SK-N-MC (cell line): ENCODE data around the gene SYNE1.

ENCODE experiments used
- DNase-seq: peaks from one replicate; pipeline ENCODE4 v3.0.0-alpha.2; 2011; ENCODE audit warnings: low read depth, low spot score
- H3K27ac ChIP-seq: fragments of 200-600 bp; sonication (generic); 2 replicates; pipeline ENCODE4 v1.5.1; 2016; ENCODE audit warnings: mixed run types
- H3K36me3 ChIP-seq: fragments of 200-600 bp; sonication (generic); 2 replicates; pipeline ENCODE4 v1.6.1; 2017; ENCODE audit warnings: antibody characterized with exemption, low read length, mixed read lengths; ENCODE audit not compliant: insufficient read depth
- H3K4me3 ChIP-seq: fragments of 200-600 bp; sonication (generic); 2 replicates; pipeline ENCODE4 v1.5.1; 2016
- H3K9ac ChIP-seq: fragments of 200-600 bp; sonication (generic); 2 replicates; pipeline ENCODE4 v1.8.0; 2017; ENCODE audit warnings: mixed run types, mixed read lengths; ENCODE audit not compliant: insufficient read length
- H3K9me3 ChIP-seq: fragments of 200-600 bp; sonication (generic); 2 replicates; pipeline ENCODE4 v1.6.1; 2017; ENCODE audit warnings: low read depth, mild to moderate bottlenecking, antibody characterized with exemption, low read length, moderate library complexity, mixed read lengths
- EZH2 ChIP-seq: fragments of 200-600 bp; sonication (generic); IDR thresholded peaks from one replicate; pipeline ENCODE4 v1.6.1; 2017; ENCODE audit warnings: antibody characterized with exemption
- FOXP2 ChIP-seq: optimal IDR thresholded peaks from 2 replicates; pipeline ENCODE3; 2011; ENCODE audit warnings: mild to moderate bottlenecking, moderate library complexity; ENCODE audit not compliant: insufficient read depth; ENCODE audit errors: extremely low read length, control extremely low read depth
- POLR2AphosphoS5 ChIP-seq: IDR thresholded peaks from 2 replicates; pipeline ENCODE4 v1.6.1; 2012; ENCODE audit warnings: mild to moderate bottlenecking, low read depth, low read length, borderline replicate concordance

Gene SYNE1

GRCh38 chr6:152107973-152108372 is 529.2 kb downstream of the SYNE1 start:
- Histone ChIP-seq H3K36me3 (no peaks in the 10 kb centered on the region), H3K4me3 (no peak overlapping the region), H3K9ac (no peak overlapping the region), H3K9me3 (no peaks in the 10 kb centered on the region), H3K27ac (no peak overlapping the region)
- TF ChIP-seq FOXP2 (no peak), POLR2AphosphoS5 (no peak), EZH2 (no peak)
- DNase-seq: no peak

- Histone ChIP-seq H3K27ac (no peak overlapping the region), H3K36me3 (no peaks in the 10 kb centered on the region), H3K9ac (no peak overlapping the region), H3K4me3 (no peak overlapping the region), H3K9me3 (no peaks in the 10 kb centered on the region)
- no peak for TF ChIP-seq EZH2
- no peak for TF ChIP-seq POLR2AphosphoS5
- no peak for TF ChIP-seq FOXP2
- no peak for DNase-seq
Measured at GRCh38 chr6:152100183-152100618, 537.0 kb downstream of the SYNE1 start.

- Histone ChIP-seq H3K9ac (no peak overlapping the region), H3K27ac (no peak overlapping the region), H3K9me3 (no peaks in the 10 kb centered on the region), H3K36me3 (no peaks in the 10 kb centered on the region), H3K4me3 (no peak overlapping the region)
- no peak for TF ChIP-seq POLR2AphosphoS5
- TF ChIP-seq EZH2: no peak
- no peak for TF ChIP-seq FOXP2
- no peak for DNase-seq
Measured at GRCh38 chr6:152099446-152100182, 537.5 kb downstream of the SYNE1 start.

GRCh38 chr6:152098683-152099082 is 538.5 kb downstream of the SYNE1 start:
- no peak overlapping the region for H3K9ac ChIP-seq
- no peak overlapping the region for H3K27ac ChIP-seq
- no peak for DNase-seq
- no peaks in the 10 kb centered on the region for H3K36me3 ChIP-seq
- TF ChIP-seq FOXP2 (no peak), EZH2 (no peak), POLR2AphosphoS5 (no peak)
- no peak overlapping the region for H3K4me3 ChIP-seq
- H3K9me3 ChIP-seq: no peaks in the 10 kb centered on the region

GRCh38 chr6:152096863-152097496 is 540.2 kb downstream of the SYNE1 start:
- Histone ChIP-seq H3K4me3 (no peak overlapping the region), H3K9ac (no peak overlapping the region), H3K9me3 (no peaks in the 10 kb centered on the region), H3K27ac (peak overlapping the region; percentile 53; the same call in 1 of the 2 replicates), H3K36me3 (no peaks in the 10 kb centered on the region)
- TF ChIP-seq FOXP2: no peak
- DNase-seq: peak; percentile 48

GRCh38 chr6:152094992-152095592 is 542.1 kb downstream of the SYNE1 start:
- TF ChIP-seq EZH2: no peak
- no peak for TF ChIP-seq FOXP2
- no peak for TF ChIP-seq POLR2AphosphoS5
- DNase-seq: no peak
- no peak overlapping the region for H3K4me3 ChIP-seq
- no peak overlapping the region for H3K27ac ChIP-seq
- no peaks in the 10 kb centered on the region for H3K36me3 ChIP-seq
- H3K9me3 ChIP-seq: no peaks in the 10 kb centered on the region
- no peak overlapping the region for H3K9ac ChIP-seq

- Histone ChIP-seq H3K36me3 (no peaks in the 10 kb centered on the region), H3K9ac (no peak overlapping the region), H3K9me3 (no peaks in the 10 kb centered on the region), H3K4me3 (no peak overlapping the region), H3K27ac (no peak overlapping the region)
- no peak for TF ChIP-seq POLR2AphosphoS5
- no peak for TF ChIP-seq FOXP2
- no peak for TF ChIP-seq EZH2
- no peak for DNase-seq
Measured at GRCh38 chr6:152094276-152094675, 542.9 kb downstream of the SYNE1 start.

GRCh38 chr6:152093711-152094110 is 543.5 kb downstream of the SYNE1 start:
- TF ChIP-seq FOXP2 (no peak), EZH2 (no peak), POLR2AphosphoS5 (no peak)
- Histone ChIP-seq H3K9ac (no peak overlapping the region), H3K36me3 (no peaks in the 10 kb centered on the region), H3K27ac (no peak overlapping the region), H3K9me3 (no peaks in the 10 kb centered on the region), H3K4me3 (no peak overlapping the region)
- DNase-seq: no peak

- H3K9ac ChIP-seq: no peak overlapping the region
- no peaks in the 10 kb centered on the region for H3K9me3 ChIP-seq
- no peak for DNase-seq
- H3K4me3 ChIP-seq: no peak overlapping the region
- no peak for TF ChIP-seq FOXP2
- no peak for TF ChIP-seq EZH2
- no peak for TF ChIP-seq POLR2AphosphoS5
- no peak overlapping the region for H3K27ac ChIP-seq
- H3K36me3 ChIP-seq: no peaks in the 10 kb centered on the region
Measured at GRCh38 chr6:152091851-152092341, 545.3 kb downstream of the SYNE1 start.
